ENCODE data around the gene FHAD1.

DNA sequence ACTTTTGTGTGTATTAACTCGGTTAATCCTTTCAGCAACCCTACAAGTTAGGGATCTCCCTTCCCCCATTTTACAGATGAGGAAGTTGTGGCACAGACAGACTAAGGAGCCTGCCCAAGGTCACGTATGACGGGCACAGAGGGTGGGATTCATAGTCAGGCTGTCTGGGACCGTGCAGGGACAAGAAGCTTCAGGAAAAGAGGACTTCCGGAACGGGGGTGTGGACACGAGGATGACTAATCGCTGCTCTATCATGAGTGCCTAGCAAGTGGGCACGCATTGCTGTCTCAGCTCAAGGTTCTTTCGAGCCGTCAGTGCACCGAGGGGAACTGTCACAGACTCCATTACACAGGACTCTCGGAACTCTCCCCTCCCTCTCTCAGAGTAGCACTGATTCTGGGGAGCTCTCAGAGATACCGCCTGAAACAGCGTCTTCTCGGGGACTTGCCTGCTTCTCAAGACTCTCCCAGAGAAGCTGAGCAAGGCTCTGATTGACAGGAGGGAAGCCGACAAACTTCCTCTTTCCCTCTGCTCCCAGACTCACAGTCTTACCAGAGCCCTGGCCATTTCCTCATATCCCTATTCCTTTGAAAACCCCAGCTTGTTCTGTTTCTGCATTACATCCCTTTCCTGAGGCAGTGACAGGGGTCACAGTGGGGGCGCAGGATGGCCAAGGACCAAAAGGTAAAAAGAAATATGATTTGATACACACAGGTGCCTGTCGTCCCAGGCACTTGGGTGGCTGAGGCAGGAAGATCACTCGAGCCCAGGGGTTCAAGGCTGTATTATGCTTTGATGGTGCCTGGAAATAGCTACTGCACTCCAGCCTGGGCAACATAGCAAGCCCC, 14.4 kb downstream of the FHAD1 start:
- TF ChIP-seq, protein P1, sequence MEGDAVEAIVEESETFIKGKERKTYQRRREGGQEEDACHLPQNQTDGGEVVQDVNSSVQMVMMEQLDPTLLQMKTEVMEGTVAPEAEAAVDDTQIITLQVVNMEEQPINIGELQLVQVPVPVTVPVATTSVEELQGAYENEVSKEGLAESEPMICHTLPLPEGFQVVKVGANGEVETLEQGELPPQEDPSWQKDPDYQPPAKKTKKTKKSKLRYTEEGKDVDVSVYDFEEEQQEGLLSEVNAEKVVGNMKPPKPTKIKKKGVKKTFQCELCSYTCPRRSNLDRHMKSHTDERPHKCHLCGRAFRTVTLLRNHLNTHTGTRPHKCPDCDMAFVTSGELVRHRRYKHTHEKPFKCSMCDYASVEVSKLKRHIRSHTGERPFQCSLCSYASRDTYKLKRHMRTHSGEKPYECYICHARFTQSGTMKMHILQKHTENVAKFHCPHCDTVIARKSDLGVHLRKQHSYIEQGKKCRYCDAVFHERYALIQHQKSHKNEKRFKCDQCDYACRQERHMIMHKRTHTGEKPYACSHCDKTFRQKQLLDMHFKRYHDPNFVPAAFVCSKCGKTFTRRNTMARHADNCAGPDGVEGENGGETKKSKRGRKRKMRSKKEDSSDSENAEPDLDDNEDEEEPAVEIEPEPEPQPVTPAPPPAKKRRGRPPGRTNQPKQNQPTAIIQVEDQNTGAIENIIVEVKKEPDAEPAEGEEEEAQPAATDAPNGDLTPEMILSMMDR (IDR thresholded peaks at IDR 0.05; ENCODE audit: low read length) = no peak
- no peak for TF ChIP-seq EZH2 (IDR thresholded peaks at IDR 0.05; ENCODE audit: borderline replicate concordance, low read length)

Measured in OCI-LY1 (cell line).